Adipocyte (in vitro differentiated cells): ENCODE data around the gene ADORA1.
A peak's percentile ranks its signal among the peaks of the same experiment; 100 is the strongest.

ENCODE experiments used
- DNase-seq: peaks from one replicate; pipeline ENCODE4 v3.0.0-alpha.2; 2015; ENCODE audit warnings: low read depth
- H3K27me3 ChIP-seq: replicated peaks from 2 replicates; pipeline ENCODE4 v1.7.0; 2013; ENCODE audit warnings: mild to moderate bottlenecking, low read length, moderate library complexity; ENCODE audit not compliant: control insufficient read depth, insufficient read depth
- H3K36me3 ChIP-seq: 2 replicates; pipeline ENCODE4 v1.7.0; 2013; ENCODE audit warnings: low read length, mild to moderate bottlenecking, moderate library complexity; ENCODE audit not compliant: control insufficient read depth, insufficient read depth, severe bottlenecking
- H3K4me1 ChIP-seq: 2 replicates; pipeline ENCODE4 v1.7.0; 2013; ENCODE audit warnings: mild to moderate bottlenecking, low read length, moderate library complexity; ENCODE audit not compliant: control insufficient read depth, insufficient read depth
- H3K4me3 ChIP-seq: 2 replicates; pipeline ENCODE4 v1.7.0; 2013; ENCODE audit warnings: mild to moderate bottlenecking, low read length, moderate library complexity
- H3K9ac ChIP-seq: 2 replicates; pipeline ENCODE4 v1.7.0; 2013; ENCODE audit warnings: mild to moderate bottlenecking, low read length, moderate library complexity
- H3K9me3 ChIP-seq: 2 replicates; pipeline ENCODE4 v1.7.0; 2013; ENCODE audit warnings: mild to moderate bottlenecking, low read length, moderate library complexity; ENCODE audit not compliant: control insufficient read depth

ADORA1 gene

DNA sequence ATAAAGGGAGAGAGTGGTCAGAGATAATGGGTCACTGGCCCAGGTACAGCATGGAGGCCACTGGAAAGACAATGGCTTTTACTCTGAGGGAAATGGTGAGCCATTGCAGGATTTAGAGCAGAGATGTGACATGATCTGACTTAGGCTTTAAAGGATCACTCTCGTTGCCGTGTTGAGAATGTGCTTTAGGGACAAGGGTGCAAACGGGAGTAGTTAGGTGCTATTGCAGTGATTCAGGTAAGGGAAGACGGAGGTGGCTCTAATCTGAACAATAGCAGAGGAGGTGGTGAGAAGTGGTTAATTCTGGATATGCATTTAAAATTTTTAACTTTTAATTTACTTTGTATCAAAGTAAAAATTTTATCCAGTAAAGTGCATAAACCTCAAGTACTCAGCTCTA is 9.8 kb downstream of the ADORA1 start:
- H3K9me3 ChIP-seq = no peaks in the 10 kb centered on the region
- no peaks in the 10 kb centered on the region for H3K27me3 ChIP-seq
- no peak overlapping the region for H3K9ac ChIP-seq
- DNase-seq = no peak
- peaks cover 13% of the 10 kb centered on the region for H3K4me1 ChIP-seq
- H3K4me3 ChIP-seq = no peak overlapping the region
- H3K36me3 ChIP-seq = no peaks in the 10 kb centered on the region

DNA sequence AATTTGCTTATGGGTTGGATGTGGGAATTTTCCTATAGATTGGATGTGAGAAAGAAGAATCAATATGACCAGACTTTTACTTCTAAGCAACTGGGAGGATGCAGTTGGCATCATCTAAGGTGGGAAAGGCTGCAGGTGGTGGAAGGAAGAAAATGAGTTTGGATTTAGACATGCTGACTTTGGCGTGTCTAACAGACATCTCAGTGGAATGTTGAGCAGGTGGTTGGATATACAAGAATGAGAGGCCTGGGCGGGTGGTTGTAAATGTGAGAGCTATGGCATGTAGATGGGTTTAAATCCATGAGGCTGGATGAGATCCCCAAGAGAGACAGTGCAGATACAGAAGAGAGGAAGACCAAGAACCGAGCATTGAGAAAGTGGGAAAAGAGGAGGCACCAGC is 10.5 kb downstream of the ADORA1 start:
- H3K4me3 ChIP-seq = no peak overlapping the region
- no peak overlapping the region for H3K9ac ChIP-seq
- no peaks in the 10 kb centered on the region for H3K36me3 ChIP-seq
- DNase-seq = no peak
- no peaks in the 10 kb centered on the region for H3K27me3 ChIP-seq
- H3K4me1 ChIP-seq = peaks cover 13% of the 10 kb centered on the region
- H3K9me3 ChIP-seq = no peaks in the 10 kb centered on the region

DNA sequence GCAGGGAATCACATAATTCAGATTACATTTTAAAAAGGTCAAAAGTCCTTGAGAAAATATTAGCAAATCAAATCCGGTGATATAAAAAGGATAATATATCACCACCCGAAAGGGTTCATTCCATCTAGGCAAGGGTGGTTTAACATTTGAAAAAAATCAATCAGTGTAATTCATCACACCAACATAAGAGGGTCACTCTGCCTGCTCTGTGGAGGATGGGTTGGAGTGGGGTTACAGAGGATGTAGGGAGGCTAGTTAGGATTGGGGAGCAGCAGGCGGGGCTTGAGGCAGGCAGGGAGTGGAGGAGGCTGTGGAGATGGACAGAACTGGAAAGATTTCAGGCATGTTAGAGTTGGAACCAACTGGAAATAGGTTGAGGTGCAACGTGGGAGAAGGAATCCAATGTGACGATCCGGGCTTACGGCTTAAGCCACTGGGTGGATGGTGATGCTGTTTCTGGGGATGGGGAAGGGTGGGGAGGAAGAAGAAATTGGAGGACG is 12.5 kb downstream of the ADORA1 start:
- H3K4me1 ChIP-seq = no peaks in the 10 kb centered on the region
- H3K4me3 ChIP-seq = no peak overlapping the region
- H3K9me3 ChIP-seq = no peaks in the 10 kb centered on the region
- no peaks in the 10 kb centered on the region for H3K27me3 ChIP-seq
- H3K36me3 ChIP-seq = no peaks in the 10 kb centered on the region
- no peak overlapping the region for H3K9ac ChIP-seq
- DNase-seq = no peak

DNA sequence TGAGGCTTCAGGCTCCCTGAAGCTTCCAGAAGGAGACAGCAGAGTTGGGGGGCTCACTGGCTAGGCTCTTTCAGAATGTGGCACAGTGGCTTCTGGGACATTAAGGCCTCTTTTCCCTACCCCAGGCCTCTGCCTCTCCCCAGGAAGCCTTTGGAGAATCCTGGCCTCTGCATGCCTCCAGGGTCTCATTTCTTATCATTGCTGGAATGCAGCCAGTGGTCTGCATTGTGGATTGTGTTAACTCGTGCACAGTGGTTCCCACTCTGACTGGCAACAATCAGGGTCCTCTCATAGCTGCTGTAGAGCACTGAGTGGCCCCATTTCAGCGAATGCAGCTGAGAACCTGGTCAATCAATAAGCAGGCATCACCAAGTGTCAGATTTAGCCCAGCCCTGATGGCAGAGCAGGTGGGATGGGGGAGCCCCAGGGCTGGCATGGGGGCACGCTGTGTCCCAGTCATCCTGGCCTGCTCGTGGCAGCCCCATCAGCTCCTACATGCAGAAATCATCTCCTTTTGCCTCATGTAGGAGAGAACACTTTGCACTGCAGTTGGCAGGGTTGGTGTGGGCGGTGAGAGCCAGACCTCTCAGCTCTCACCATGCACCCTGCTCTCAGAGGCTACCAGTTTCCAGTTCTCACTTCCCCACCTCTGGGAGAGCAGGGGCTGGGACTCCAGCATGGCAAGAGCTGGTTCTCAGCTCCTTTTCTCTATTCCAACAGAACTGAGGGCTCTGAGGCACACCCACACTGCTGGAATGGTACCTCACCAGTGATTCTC is 13.4 kb downstream of the ADORA1 start:
- no peak for DNase-seq
- H3K4me3 ChIP-seq = no peak overlapping the region
- no peaks in the 10 kb centered on the region for H3K36me3 ChIP-seq

DNA sequence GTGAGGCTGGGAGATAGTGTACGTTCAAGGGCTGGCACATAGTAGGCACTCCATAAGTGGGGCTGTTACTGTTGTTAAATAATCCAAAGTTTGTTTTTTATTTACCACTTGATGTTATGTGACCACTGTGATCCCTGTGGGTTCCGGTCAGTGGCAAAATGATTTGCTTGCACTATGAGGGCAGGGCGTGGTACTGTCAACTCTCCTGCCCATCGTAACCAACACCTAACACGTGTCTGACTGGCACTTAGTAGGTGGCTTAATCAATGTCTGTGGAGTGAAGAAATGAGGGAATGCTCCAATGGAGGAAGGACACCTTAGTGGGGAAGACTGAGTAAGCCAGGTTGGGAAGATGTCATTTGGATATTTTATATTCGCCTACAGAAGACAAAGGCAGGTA is 14.6 kb downstream of the ADORA1 start:
- Histone ChIP-seq H3K27me3 (no peaks in the 10 kb centered on the region), H3K36me3 (no peaks in the 10 kb centered on the region), H3K9me3 (no peaks in the 10 kb centered on the region), H3K4me3 (no peak overlapping the region), H3K4me1 (no peaks in the 10 kb centered on the region), H3K9ac (no peak overlapping the region)
- DNase-seq = no peak

More for the DNA sequence above, 13.4 kb downstream of the ADORA1 start:
- no peaks in the 10 kb centered on the region for H3K27me3 ChIP-seq
- H3K4me1 ChIP-seq = no peaks in the 10 kb centered on the region
- H3K9ac ChIP-seq = no peak overlapping the region
- no peaks in the 10 kb centered on the region for H3K9me3 ChIP-seq

DNA sequence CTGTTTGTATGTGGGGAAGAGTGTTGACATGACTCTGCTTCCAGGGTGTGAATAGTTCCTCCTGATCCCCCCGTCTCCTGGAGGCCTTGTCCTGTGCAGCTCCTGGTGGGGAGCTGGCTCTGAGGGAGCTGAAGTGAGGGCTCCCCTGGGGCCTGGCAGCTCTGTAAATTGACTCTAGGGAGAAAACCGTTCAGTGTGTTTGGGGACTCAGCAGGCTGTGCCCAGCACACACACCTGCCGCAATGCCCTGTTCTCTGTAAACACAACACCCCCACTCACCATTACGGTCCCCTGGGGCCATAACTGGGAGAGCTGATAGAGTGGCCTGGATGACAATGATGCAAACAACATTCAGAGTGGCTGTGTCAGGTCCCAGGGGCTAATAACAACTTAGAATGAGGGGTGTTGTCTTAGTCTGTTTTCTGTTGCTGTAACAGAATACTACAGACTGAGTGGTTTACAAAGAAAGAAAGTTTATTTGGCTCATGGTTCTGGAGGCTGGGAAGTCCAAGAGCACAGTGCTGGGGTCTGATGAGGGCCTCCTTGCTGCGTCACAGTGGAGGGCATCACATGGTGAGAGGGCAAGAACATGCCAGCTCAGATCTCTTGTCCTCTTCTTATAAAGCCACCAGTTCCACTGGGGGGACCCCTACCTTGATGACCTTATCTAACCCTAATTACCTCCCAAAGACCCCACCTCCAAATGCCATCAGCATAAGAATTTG is 15.3 kb downstream of the ADORA1 start:
- no peak for DNase-seq
- H3K4me3 ChIP-seq = no peak overlapping the region
- no peaks in the 10 kb centered on the region for H3K9me3 ChIP-seq
- no peaks in the 10 kb centered on the region for H3K27me3 ChIP-seq
- H3K9ac ChIP-seq = no peak overlapping the region
- no peaks in the 10 kb centered on the region for H3K4me1 ChIP-seq
- no peaks in the 10 kb centered on the region for H3K36me3 ChIP-seq

DNA sequence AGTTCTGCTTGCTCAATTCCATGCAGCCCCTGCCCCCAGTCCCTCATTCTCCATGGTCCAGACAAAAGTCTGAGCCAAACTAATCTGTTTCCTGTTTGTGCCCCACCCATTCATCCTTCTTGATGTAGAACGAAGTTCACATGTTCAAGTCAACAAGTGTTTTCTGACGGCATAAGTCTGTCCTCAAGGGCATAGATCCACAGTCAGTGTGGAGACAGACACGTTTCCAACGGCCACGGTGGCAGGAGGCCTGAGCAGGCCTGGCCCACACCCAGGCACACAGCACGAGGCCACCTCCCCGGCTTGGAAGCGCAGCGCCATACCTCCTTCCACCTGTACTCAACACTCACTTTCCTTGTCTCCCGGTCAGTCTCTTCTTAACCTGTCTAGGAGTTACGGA is 16.1 kb downstream of the ADORA1 start:
- no peak overlapping the region for H3K9ac ChIP-seq
- no peaks in the 10 kb centered on the region for H3K4me1 ChIP-seq
- DNase-seq = no peak
- no peak overlapping the region for H3K4me3 ChIP-seq
- H3K9me3 ChIP-seq = no peaks in the 10 kb centered on the region
- H3K36me3 ChIP-seq = no peaks in the 10 kb centered on the region
- no peaks in the 10 kb centered on the region for H3K27me3 ChIP-seq

DNA sequence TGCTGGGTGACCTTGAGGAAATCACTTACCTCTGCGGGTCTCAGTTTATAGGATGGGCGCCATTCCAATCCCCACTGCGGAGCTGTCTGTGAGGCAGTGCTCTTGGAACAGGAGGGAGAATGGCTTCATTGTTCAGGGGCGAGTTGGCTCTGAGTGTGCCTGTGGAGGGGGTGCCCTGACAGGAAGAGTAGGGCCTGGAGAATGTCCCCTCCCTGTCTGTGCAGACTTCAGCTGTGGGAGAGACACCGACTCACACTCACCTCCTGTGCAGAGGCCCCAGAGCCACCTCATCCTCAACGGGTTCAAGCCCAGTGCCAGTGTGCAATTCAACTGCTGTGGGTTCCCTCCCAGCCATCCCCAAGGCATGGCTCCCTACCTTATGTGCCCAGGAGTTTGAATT is 17.1 kb downstream of the ADORA1 start:
- H3K4me1 ChIP-seq = no peaks in the 10 kb centered on the region

DNA sequence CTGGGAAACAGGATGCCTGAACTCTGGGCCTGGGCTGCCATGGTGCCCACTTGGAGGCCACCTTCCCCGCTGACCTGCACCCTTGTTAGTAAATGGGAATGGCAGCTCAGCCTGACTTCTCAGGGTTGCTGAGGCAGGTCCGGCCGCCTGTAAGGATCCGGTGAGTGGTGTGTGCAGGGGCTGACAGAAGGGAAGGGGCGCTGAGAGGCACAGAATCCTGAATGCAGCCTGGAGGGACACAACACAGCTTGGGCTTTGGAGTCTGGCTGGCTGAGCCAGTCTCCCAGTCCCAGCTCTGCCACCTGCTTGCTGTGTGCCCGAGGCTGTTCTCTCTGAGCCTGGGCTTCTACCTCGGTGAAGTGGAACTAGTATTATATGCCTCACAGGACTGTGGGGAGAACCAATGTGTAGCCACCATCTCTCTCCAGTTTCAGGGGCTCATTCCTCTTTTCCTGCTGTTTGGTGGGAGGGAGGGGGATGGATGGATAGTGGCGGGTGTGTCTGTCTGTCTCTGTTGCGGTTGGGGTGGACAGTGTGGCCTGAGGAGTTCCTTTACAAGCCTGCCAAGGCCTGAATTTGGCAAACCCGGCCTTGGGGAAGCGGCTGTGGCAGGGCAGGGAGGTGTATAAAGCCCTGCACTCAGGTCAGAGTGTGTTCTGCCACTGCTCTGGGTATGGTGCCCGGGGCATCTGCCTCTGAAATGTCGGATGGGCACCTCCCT is 18.0 kb downstream of the ADORA1 start:
- H3K9me3 ChIP-seq = no peaks in the 10 kb centered on the region
- no peaks in the 10 kb centered on the region for H3K36me3 ChIP-seq
- no peaks in the 10 kb centered on the region for H3K27me3 ChIP-seq
- H3K4me1 ChIP-seq = no peaks in the 10 kb centered on the region
- DNase-seq = no peak
- H3K4me3 ChIP-seq = no peak overlapping the region
- no peak overlapping the region for H3K9ac ChIP-seq

More for the DNA sequence above, 17.1 kb downstream of the ADORA1 start:
- Histone ChIP-seq H3K4me3 (no peak overlapping the region), H3K9me3 (no peaks in the 10 kb centered on the region), H3K9ac (no peak overlapping the region), H3K27me3 (no peaks in the 10 kb centered on the region), H3K36me3 (no peaks in the 10 kb centered on the region)
- peak; percentile 13 for DNase-seq

DNA sequence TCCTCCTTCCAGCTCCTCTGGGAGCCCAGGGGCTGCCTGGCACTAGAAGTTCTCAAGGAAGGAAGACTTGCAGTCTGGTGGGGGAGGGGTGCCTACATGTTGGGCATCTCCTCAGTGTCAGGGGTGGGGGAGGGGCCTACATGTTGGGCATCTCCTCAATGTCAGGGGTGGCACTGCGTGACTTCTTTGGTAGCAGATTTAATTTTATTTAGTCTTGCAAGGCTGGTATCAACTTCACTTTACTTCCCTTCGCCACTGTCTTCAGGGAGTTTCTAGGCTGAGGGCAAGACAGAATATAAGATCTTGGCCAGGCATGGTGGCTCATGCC is 18.5 kb downstream of the ADORA1 start:
- Histone ChIP-seq H3K27me3 (no peaks in the 10 kb centered on the region), H3K4me3 (no peak overlapping the region), H3K9ac (no peak overlapping the region), H3K36me3 (no peaks in the 10 kb centered on the region), H3K9me3 (no peaks in the 10 kb centered on the region), H3K4me1 (no peaks in the 10 kb centered on the region)
- no peak for DNase-seq

DNA sequence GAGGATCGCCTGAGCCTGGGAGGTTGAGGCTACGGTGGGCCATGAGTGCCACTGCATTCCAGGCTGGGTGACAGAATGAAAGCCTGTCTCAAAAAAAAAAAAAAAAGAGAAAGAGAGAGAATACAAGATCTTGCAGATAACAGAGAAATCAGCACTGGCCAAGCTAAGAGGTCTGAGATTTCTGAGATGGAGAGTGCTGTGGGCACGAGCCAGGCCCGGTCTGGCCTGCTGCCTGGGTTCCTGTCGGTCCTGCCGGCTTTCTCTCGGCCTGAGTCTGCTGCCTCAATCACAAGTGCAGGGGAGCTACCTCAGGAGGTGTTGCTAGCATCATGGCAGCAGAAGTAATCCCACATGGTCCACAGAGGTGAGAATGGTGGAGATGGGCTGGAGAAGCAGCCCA is 19.0 kb downstream of the ADORA1 start:
- Histone ChIP-seq H3K36me3 (no peaks in the 10 kb centered on the region), H3K9me3 (no peaks in the 10 kb centered on the region), H3K4me3 (no peak overlapping the region), H3K9ac (no peak overlapping the region), H3K4me1 (no peaks in the 10 kb centered on the region), H3K27me3 (no peaks in the 10 kb centered on the region)
- DNase-seq = no peak
